HepG2 (cell line): ENCODE measurements around the gene NFATC3. TPM values are rescaled to one million over a fixed set of nuclear protein-coding genes. Genes with fewer than 3 reads are reported as not detected.

Experiments
- EEA1 ChIP-seq: sonication (generic); formaldehyde crosslinking; IDR thresholded peaks from 2 replicates; pipeline ENCODE4 v1.5.1; 2020; ENCODE audit warnings: mild to moderate bottlenecking, missing genetic modification reagents, borderline replicate concordance
- GLI4 ChIP-seq: sonication (generic); formaldehyde crosslinking; IDR thresholded peaks from 2 replicates; pipeline ENCODE4 v1.5.1; 2020; ENCODE audit warnings: missing genetic modification reagents, mild to moderate bottlenecking, moderate library complexity, borderline replicate concordance
- NFE2L2 ChIP-seq: fragments of 150-350 bp; IDR thresholded peaks from 2 replicates; pipeline ENCODE4 v1.6.1; 2014; ENCODE audit warnings: low read length
- PHF20 ChIP-seq: sonication (generic); formaldehyde crosslinking; IDR thresholded peaks from 2 replicates; pipeline ENCODE4 v1.5.0; 2020; ENCODE audit warnings: mild to moderate bottlenecking, missing genetic modification reagents
- PHF5A ChIP-seq: IDR thresholded peaks from one replicate; pipeline ENCODE4 v1.6.1; 2018; ENCODE audit warnings: low read depth, missing genetic modification reagents; ENCODE audit not compliant: unreplicated experiment
- RFXAP ChIP-seq: sonication (generic); formaldehyde crosslinking; IDR thresholded peaks from 2 replicates; pipeline ENCODE4 v1.4.0; 2020; ENCODE audit warnings: missing genetic modification reagents, borderline replicate concordance
- YEATS4 ChIP-seq: sonication (generic); formaldehyde crosslinking; IDR thresholded peaks from 2 replicates; pipeline ENCODE4 v1.4.0; 2020; ENCODE audit warnings: missing genetic modification reagents, borderline replicate concordance
- ZNF10 ChIP-seq: sonication (generic); formaldehyde crosslinking; IDR thresholded peaks from 2 replicates; pipeline ENCODE4 v1.4.0; 2020; ENCODE audit warnings: mild to moderate bottlenecking, low read depth, missing genetic modification reagents, borderline replicate concordance
- ZNF101 ChIP-seq: sonication (generic); formaldehyde crosslinking; IDR thresholded peaks from 2 replicates; pipeline ENCODE4 v1.4.0; 2020; ENCODE audit warnings: mild to moderate bottlenecking, low read depth, missing genetic modification reagents, borderline replicate concordance
- ZNF562 ChIP-seq: sonication (generic); formaldehyde crosslinking; IDR thresholded peaks from 2 replicates; pipeline ENCODE4 v1.8.0; 2022; ENCODE audit warnings: missing genetic modification reagents, borderline replicate concordance
- polyA plus RNA-seq, 8 experiments: library from polyadenylated mRNA; depleted of rRNA in 3 of 8; stranded (reverse) in 7 of 8; unstranded in 1 of 8; fragments of >200 nt; fragmentation: Illumina TruSeq in 4 of 8; extraction: Trizol in 4 of 8; gene quantifications; 2 replicates each; pipeline versions ENCODE4 v1.2.1 to v1.2.3, GENCODE V29; 2011 to 2016; ENCODE audit warnings: low read depth in 4 of 8, missing spikeins in 1 of 8, mixed read lengths in 1 of 8; ENCODE audit not compliant: insufficient read depth in 1 of 8
- total RNA-seq, 5 experiments: library from RNA; depleted of rRNA; stranded (reverse); fragments of >200 nt; fragmentation: Illumina TruSeq; extraction: Trizol; gene quantifications; 2 replicates each; pipeline ENCODE4 v1.2.3, GENCODE V29; 2016; ENCODE audit warnings: low read depth in 1 of 5
- TF ChIP-seq, protein P1 (sequence below): sonication (generic); formaldehyde crosslinking; IDR thresholded peaks from 2 replicates; pipeline ENCODE4 v1.4.0; 2020; ENCODE audit warnings: mild to moderate bottlenecking, missing genetic modification reagents, borderline replicate concordance
- TF ChIP-seq, protein P2 (sequence below): sonication (generic); formaldehyde crosslinking; IDR thresholded peaks from 2 replicates; pipeline ENCODE4 v1.4.0; 2020; ENCODE audit warnings: mild to moderate bottlenecking, low read depth, missing genetic modification reagents
- TF ChIP-seq, protein P3 (sequence below): sonication (generic); formaldehyde crosslinking; IDR thresholded peaks from 2 replicates; pipeline ENCODE4 v1.4.0; 2020; ENCODE audit warnings: mild to moderate bottlenecking, missing genetic modification reagents
- TF ChIP-seq, protein P4 (sequence below): sonication (generic); formaldehyde crosslinking; IDR thresholded peaks from 2 replicates; pipeline ENCODE4 v1.5.0; 2020; ENCODE audit warnings: mild to moderate bottlenecking, missing genetic modification reagents

The NFATC3 gene
- total and polyA plus RNA-seq, 2 of the 13 experiments (the other 11 are each of a cell fraction or from before 2014, with no cell fraction given): 52.6 to 62.7 TPM

DNA sequence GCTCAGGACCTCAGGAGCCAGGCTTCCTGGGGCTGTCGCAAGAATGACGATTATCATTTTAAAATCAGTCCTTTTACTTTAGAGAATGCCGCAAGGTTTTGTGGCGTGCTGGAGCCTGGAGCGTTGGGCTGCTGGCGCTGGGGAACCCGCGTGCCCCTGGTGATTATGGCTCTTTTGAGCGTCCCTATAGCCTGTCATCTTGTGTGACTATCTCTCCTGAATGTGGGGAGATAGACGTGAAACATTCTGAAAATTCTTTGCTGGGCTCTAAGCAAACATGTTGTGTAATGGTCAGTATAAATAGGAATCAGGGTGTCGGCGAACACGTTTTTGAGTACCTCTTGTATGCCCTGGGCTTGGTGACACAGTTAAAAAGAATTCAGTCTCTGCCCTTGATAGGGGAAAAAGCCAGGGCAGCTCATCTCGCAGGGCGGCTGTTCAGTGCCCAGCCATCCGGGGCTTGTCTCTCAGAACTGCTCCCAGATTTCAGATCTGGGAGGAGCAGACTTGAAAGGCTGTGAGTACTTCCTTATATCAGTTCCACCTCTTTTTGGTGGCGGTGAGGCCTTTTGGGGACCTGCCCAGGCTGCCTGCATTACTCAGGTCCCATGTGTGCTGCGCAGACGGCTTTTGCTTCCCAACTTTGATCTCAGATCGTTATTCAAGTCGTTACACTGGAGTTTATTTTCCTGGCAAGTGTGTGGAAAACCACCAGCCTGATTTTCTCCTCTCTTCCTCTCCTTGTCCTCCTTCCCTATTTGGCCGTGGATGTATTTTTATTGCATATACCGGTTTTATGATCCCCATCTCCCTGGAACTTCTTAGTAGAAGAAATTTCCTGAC, 180.1 kb downstream of the NFATC3 start (continued):
- TF ChIP-seq, protein P1, sequence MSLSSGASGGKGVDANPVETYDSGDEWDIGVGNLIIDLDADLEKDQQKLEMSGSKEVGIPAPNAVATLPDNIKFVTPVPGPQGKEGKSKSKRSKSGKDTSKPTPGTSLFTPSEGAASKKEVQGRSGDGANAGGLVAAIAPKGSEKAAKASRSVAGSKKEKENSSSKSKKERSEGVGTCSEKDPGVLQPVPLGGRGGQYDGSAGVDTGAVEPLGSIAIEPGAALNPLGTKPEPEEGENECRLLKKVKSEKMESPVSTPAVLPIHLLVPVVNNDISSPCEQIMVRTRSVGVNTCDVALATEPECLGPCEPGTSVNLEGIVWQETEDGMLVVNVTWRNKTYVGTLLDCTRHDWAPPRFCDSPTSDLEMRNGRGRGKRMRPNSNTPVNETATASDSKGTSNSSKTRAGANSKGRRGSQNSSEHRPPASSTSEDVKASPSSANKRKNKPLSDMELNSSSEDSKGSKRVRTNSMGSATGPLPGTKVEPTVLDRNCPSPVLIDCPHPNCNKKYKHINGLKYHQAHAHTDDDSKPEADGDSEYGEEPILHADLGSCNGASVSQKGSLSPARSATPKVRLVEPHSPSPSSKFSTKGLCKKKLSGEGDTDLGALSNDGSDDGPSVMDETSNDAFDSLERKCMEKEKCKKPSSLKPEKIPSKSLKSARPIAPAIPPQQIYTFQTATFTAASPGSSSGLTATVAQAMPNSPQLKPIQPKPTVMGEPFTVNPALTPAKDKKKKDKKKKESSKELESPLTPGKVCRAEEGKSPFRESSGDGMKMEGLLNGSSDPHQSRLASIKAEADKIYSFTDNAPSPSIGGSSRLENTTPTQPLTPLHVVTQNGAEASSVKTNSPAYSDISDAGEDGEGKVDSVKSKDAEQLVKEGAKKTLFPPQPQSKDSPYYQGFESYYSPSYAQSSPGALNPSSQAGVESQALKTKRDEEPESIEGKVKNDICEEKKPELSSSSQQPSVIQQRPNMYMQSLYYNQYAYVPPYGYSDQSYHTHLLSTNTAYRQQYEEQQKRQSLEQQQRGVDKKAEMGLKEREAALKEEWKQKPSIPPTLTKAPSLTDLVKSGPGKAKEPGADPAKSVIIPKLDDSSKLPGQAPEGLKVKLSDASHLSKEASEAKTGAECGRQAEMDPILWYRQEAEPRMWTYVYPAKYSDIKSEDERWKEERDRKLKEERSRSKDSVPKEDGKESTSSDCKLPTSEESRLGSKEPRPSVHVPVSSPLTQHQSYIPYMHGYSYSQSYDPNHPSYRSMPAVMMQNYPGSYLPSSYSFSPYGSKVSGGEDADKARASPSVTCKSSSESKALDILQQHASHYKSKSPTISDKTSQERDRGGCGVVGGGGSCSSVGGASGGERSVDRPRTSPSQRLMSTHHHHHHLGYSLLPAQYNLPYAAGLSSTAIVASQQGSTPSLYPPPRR: peak; percentile 84; the same call in 1 of the 2 replicates
- TF ChIP-seq, protein P2, sequence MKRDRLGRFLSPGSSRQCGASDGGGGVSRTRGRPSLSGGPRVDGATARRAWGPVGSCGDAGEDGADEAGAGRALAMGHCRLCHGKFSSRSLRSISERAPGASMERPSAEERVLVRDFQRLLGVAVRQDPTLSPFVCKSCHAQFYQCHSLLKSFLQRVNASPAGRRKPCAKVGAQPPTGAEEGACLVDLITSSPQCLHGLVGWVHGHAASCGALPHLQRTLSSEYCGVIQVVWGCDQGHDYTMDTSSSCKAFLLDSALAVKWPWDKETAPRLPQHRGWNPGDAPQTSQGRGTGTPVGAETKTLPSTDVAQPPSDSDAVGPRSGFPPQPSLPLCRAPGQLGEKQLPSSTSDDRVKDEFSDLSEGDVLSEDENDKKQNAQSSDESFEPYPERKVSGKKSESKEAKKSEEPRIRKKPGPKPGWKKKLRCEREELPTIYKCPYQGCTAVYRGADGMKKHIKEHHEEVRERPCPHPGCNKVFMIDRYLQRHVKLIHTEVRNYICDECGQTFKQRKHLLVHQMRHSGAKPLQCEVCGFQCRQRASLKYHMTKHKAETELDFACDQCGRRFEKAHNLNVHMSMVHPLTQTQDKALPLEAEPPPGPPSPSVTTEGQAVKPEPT (CRISPR knock-in tag): no peak
- peak; percentile 70; the same call in 1 of the 2 replicates for TF ChIP-seq RFXAP (CRISPR knock-in tag)
- TF ChIP-seq EEA1: no peak
- TF ChIP-seq ZNF562 (CRISPR knock-in tag): no peak
- TF ChIP-seq NFE2L2: no peak
- TF ChIP-seq YEATS4: no peak
- TF ChIP-seq ZNF10 (CRISPR knock-in tag): no peak
- peak; percentile 19; the same call in 1 of the 2 replicates for TF ChIP-seq PHF20 (CRISPR knock-in tag)
- TF ChIP-seq GLI4 (CRISPR knock-in tag): no peak
- TF ChIP-seq, protein P3, sequence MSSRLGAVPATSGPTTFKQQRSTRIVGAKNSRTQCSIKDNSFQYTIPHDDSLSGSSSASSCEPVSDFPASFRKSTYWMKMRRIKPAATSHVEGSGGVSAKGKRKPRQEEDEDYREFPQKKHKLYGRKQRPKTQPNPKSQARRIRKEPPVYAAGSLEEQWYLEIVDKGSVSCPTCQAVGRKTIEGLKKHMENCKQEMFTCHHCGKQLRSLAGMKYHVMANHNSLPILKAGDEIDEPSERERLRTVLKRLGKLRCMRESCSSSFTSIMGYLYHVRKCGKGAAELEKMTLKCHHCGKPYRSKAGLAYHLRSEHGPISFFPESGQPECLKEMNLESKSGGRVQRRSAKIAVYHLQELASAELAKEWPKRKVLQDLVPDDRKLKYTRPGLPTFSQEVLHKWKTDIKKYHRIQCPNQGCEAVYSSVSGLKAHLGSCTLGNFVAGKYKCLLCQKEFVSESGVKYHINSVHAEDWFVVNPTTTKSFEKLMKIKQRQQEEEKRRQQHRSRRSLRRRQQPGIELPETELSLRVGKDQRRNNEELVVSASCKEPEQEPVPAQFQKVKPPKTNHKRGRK (CRISPR knock-in tag): no peak
- TF ChIP-seq PHF5A (CRISPR knock-in tag): no peak
- TF ChIP-seq ZNF101 (CRISPR knock-in tag): peak; percentile 90; the same call in 1 of the 2 replicates
- TF ChIP-seq, protein P4, sequence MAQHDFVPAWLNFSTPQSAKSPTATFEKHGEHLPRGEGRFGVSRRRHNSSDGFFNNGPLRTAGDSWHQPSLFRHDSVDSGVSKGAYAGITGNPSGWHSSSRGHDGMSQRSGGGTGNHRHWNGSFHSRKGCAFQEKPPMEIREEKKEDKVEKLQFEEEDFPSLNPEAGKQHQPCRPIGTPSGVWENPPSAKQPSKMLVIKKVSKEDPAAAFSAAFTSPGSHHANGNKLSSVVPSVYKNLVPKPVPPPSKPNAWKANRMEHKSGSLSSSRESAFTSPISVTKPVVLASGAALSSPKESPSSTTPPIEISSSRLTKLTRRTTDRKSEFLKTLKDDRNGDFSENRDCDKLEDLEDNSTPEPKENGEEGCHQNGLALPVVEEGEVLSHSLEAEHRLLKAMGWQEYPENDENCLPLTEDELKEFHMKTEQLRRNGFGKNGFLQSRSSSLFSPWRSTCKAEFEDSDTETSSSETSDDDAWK (CRISPR knock-in tag): no peak
